ENCODE data around the gene MUC22.

GRCh38 chr6:31005249-31006020, 4.8 kb upstream of the MUC22 start:
- TF ChIP-seq, protein P1, sequence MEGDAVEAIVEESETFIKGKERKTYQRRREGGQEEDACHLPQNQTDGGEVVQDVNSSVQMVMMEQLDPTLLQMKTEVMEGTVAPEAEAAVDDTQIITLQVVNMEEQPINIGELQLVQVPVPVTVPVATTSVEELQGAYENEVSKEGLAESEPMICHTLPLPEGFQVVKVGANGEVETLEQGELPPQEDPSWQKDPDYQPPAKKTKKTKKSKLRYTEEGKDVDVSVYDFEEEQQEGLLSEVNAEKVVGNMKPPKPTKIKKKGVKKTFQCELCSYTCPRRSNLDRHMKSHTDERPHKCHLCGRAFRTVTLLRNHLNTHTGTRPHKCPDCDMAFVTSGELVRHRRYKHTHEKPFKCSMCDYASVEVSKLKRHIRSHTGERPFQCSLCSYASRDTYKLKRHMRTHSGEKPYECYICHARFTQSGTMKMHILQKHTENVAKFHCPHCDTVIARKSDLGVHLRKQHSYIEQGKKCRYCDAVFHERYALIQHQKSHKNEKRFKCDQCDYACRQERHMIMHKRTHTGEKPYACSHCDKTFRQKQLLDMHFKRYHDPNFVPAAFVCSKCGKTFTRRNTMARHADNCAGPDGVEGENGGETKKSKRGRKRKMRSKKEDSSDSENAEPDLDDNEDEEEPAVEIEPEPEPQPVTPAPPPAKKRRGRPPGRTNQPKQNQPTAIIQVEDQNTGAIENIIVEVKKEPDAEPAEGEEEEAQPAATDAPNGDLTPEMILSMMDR (IDR thresholded peaks at IDR 0.05) = no peak
- no peak for TF ChIP-seq POLR2A (IDR thresholded peaks at IDR 0.05)

Measured in Peyer's patch (tissue), 4 donors.